Upper lobe of left lung (tissue), 6 donors: ENCODE measurements around the gene FXYD6. TPM values are rescaled to one million over a fixed set of nuclear protein-coding genes. Genes with fewer than 3 reads are reported as not detected.

Experiments used
- ATAC-seq, 2 donors: fragments of 200-7000 bp; cut with Tn5 transposase; one replicate each; pipeline ENCODE4 v1.9.1; 2022; ENCODE audit warnings: mild to moderate bottlenecking in 2 of 2, moderate library complexity in 2 of 2; ENCODE audit not compliant: low FRiP score in 2 of 2
- DNase-seq, 2 donors: peaks; one replicate each; pipeline ENCODE4 v3.0.0-alpha.2; 2019 to 2020
- H3K27ac ChIP-seq, 4 donors: fragments of 200-600 bp; sonication (generic); one replicate each; pipeline ENCODE4 v1.5.1; 2016 to 2019
- H3K27me3 ChIP-seq, 4 donors: fragments of 200-600 bp; sonication (generic); one replicate each; pipeline ENCODE4 v1.5.1; 2017 to 2019
- H3K36me3 ChIP-seq, 4 donors: fragments of 200-600 bp; sonication (generic); one replicate each; pipeline ENCODE4 v1.5.1; 2016 to 2019
- H3K4me1 ChIP-seq, 4 donors: fragments of 200-600 bp; sonication (generic); one replicate each; pipeline ENCODE4 v1.5.1; 2018 to 2019
- H3K4me3 ChIP-seq, 4 donors: fragments of 200-600 bp; sonication (generic); one replicate each; pipeline ENCODE4 v1.5.1; 2017 to 2019; ENCODE audit warnings: mild to moderate bottlenecking in 2 of 4, moderate library complexity in 1 of 4
- H3K9me3 ChIP-seq, 4 donors: fragments of 200-600 bp; sonication (generic); one replicate each; pipeline ENCODE4 v1.5.1; 2018 to 2019
- EP300 ChIP-seq, 4 donors: sonication (generic); formaldehyde crosslinking; IDR thresholded peaks; one replicate each; pipeline ENCODE4 v1.5.1; 2017; ENCODE audit warnings: antibody characterized with exemption in 4 of 4, control low read depth in 2 of 4
- POLR2A ChIP-seq, 4 donors: fragments of 450-650 bp; IDR thresholded peaks; one replicate each; pipeline ENCODE4 v1.5.1; 2016 to 2017; ENCODE audit warnings: antibody characterized with exemption in 4 of 4, mild to moderate bottlenecking in 2 of 4
- POLR2AphosphoS5 ChIP-seq, 2 donors: sonication (generic); formaldehyde crosslinking; IDR thresholded peaks; one replicate each; pipeline ENCODE4 v1.5.1; 2017; ENCODE audit warnings: antibody characterized with exemption in 2 of 2
- whole genome bisulfite sequencing, 2 donors: methylation state at CpG; one replicate each; pipeline ENCODE4 v1.1.5; 2017 to 2018; 5-methylcytosine and 5-hydroxymethylcytosine counted together
- total RNA-seq, 6 donors: library from RNA; depleted of rRNA in 4 of 6; stranded (reverse); fragments of >200 nt in 4 of 6; gene quantifications; one replicate each; pipeline versions ENCODE4 v1.1.0 to v1.2.1, GENCODE V29; 2016 to 2021
- TF ChIP-seq, protein P1 (sequence below), 6 experiments: fragments of 450-650 bp in 4 of 6; fragments of 200-600 bp in 2 of 6; sonication (generic) in 2 of 6; IDR thresholded peaks; one replicate each; pipeline ENCODE4 v1.5.1; 2016 to 2019; ENCODE audit warnings: antibody characterized with exemption in 6 of 6
- donor health status: DM: no; HTN: no; CAD: no; lungs with moderate emphysema.
- donor health status: DM: no; HTN: yes; CAD: no; lungs with severe emphysema.

FXYD6 gene
- total RNA-seq, 6 donors from 2014 or later: 16.2 to 61.4 (median 33.8) TPM

DNA sequence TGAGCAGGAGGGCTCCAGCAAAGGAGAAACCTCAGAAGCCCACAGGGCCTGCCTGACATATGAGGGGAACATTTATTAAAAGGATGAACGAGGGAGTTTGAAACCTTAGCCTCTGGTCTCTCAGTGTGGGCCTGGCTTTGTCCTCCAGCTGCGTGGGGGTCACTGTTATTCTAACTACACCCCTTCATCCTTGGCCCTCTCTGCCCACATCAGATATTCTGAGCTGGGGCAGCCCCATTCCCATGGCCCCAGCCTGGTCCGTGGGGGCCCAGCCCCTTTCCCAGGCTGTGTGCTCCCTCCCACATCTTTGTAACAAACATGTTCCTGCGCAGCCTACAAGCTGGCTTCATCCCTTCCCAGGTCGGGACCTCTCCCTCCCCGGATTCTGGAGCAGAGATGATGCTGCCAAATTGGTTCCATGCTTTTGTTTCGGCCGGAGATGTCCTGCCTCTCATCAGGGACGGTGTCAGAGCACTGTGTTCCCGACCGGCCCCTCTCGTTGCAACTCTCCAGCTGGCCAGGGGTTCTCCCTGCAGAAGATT is 4.0 kb downstream of the FXYD6 start:
- 53 to 65% methylated on average over 12 of the region's 12 CpGs for WGBS, 2 donors
- TF ChIP-seq POLR2AphosphoS5 (IDR thresholded peaks at IDR 0.05) (no peak), EP300 (IDR thresholded peaks at IDR 0.05) (no peak), POLR2A (IDR thresholded peaks at IDR 0.05) (no peak)
- TF ChIP-seq, protein P1, sequence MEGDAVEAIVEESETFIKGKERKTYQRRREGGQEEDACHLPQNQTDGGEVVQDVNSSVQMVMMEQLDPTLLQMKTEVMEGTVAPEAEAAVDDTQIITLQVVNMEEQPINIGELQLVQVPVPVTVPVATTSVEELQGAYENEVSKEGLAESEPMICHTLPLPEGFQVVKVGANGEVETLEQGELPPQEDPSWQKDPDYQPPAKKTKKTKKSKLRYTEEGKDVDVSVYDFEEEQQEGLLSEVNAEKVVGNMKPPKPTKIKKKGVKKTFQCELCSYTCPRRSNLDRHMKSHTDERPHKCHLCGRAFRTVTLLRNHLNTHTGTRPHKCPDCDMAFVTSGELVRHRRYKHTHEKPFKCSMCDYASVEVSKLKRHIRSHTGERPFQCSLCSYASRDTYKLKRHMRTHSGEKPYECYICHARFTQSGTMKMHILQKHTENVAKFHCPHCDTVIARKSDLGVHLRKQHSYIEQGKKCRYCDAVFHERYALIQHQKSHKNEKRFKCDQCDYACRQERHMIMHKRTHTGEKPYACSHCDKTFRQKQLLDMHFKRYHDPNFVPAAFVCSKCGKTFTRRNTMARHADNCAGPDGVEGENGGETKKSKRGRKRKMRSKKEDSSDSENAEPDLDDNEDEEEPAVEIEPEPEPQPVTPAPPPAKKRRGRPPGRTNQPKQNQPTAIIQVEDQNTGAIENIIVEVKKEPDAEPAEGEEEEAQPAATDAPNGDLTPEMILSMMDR (IDR thresholded peaks at IDR 0.05): no peak
- ATAC-seq: no peak
- Histone ChIP-seq H3K27ac (peak overlapping the region; percentile 10 to 77 (median 16)), H3K9me3 (no peaks in the 10 kb centered on the region), H3K36me3 (no peaks in the 10 kb centered on the region), H3K4me1 (peaks cover 42 to 66% (median 49%) of the 10 kb centered on the region in 4 donors), H3K27me3 (peaks cover 0 to 16% (median 4%) of the 10 kb centered on the region in 4 donors), H3K4me3 (no peak overlapping the region)
- no peak for DNase-seq

DNA sequence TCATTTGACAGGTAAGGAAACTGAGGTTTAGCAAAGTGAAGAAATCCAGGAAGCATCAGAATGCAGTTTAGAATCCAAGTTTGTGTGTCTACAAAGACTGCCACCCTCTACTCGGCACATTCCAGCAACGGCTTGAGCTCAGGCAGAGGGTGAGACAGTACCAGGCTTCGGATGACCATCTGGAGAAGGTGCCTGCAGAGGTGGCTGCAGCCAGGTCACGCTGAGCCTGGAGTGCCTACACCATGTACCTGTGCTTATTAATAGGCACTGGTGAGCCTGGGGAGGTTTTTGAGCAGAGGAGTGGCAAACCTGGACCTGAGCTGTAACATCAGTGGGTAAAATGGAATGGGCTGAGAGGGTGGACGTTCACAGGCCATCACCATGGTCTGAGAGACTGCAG is 4.7 kb downstream of the FXYD6 start:
- H3K27ac ChIP-seq: peak overlapping the region in 1 of 4 donors; percentile 17
- ATAC-seq: no peak
- WGBS, 2 donors: 88 to 89% methylated on average over 5 of the region's 5 CpGs

DNA sequence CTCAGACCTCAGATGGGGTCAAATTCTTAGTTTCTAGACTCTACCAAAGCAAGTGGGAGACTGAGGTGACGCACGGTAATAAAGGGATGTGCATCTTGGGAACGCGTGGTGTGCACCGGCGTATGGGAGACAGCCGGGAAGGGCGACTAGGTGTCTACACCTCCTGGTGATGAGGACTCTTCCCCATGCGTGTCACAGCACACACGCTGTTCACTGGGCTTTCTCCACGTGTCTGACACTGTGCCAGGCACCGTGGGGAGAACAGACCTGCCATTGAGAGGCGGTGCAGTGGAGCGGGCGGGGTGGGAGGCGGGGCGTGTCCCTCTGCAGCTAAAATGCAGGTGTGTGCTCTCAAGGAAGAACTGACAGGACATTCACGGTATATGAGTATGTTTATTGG is 5.3 kb downstream of the FXYD6 start:
- ATAC-seq (no peak), DNase-seq (no peak)
- H3K36me3 ChIP-seq: no peaks in the 10 kb centered on the region
- TF ChIP-seq EP300 (IDR thresholded peaks at IDR 0.05) (no peak), POLR2A (IDR thresholded peaks at IDR 0.05) (no peak), POLR2AphosphoS5 (IDR thresholded peaks at IDR 0.05) (no peak)
- TF ChIP-seq, protein P1 (IDR thresholded peaks at IDR 0.05): no peak
- H3K4me1 ChIP-seq: peaks cover 30 to 53% (median 40%) of the 10 kb centered on the region in 4 donors
- H3K9me3 ChIP-seq: no peaks in the 10 kb centered on the region
- peaks cover 0 to 7% (median 0%) of the 10 kb centered on the region in 4 donors for H3K27me3 ChIP-seq
- WGBS, 2 donors: 87% methylated on average over 17 to 18 of the region's 18 CpGs
- no peak overlapping the region for H3K27ac ChIP-seq
- H3K4me3 ChIP-seq: no peak overlapping the region

More for the DNA sequence above, 4.7 kb downstream of the FXYD6 start:
- TF ChIP-seq, protein P1 (IDR thresholded peaks at IDR 0.05): no peak
- TF ChIP-seq POLR2AphosphoS5 (IDR thresholded peaks at IDR 0.05) (no peak), POLR2A (IDR thresholded peaks at IDR 0.05) (no peak), EP300 (IDR thresholded peaks at IDR 0.05) (no peak)
- Histone ChIP-seq H3K36me3 (no peaks in the 10 kb centered on the region), H3K4me3 (no peak overlapping the region), H3K27me3 (peaks cover 0 to 13% (median under 1%) of the 10 kb centered on the region in 4 donors), H3K9me3 (no peaks in the 10 kb centered on the region), H3K4me1 (peaks cover 37 to 59% (median 46%) of the 10 kb centered on the region in 4 donors)
- DNase-seq: no peak

DNA sequence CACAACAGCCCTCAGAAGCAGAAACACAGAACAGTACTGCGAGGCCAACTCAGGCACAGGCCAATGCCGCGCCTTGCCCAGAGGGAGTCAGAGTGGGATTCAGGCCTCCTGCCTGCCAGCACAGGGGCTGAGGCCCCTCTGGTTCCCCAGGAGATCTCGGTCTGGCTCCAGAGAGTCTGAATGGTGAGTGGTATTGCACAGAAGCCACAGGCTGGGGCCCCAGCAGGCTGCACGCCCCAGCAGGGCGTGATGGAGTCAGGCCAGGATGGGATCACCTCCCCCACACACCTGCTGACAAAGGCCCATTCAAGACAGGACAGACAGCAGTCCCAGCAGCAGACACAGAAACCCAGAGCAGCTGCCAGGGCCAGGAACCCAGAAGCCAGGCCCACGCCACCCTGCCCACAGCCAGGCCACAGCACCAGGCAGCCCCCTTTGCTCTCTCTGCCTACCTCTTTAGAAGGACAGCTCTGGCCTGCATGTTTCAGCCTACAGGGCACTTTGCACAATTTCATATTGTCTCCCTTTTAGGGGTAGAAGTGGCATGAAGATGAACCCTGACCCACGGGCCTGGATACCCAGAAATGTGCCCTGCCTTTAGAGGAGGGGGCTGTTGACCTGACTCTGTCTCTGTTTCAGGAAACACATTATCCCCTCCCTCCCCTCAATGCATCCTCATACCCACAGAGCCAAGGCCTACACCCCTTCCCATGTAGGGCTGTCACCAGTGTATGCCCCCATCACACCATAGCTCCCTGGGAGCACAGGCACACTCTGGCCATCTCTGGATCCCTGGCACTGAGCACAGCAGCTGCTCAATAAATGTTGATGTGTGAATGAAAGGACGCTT is 6.1 kb downstream of the FXYD6 start:
- TF ChIP-seq POLR2A (IDR thresholded peaks at IDR 0.05) (no peak), POLR2AphosphoS5 (IDR thresholded peaks at IDR 0.05) (no peak), EP300 (IDR thresholded peaks at IDR 0.05) (no peak)
- TF ChIP-seq, protein P1 (IDR thresholded peaks at IDR 0.05): no peak
- peak in 1 of 2 donors; percentile 61 for DNase-seq
- H3K36me3 ChIP-seq: no peaks in the 10 kb centered on the region
- no peak overlapping the region for H3K4me3 ChIP-seq
- peaks cover 23 to 45% (median 31%) of the 10 kb centered on the region in 4 donors for H3K4me1 ChIP-seq
- peak overlapping the region in 3 of 4 donors; percentile 5 to 35 (median 35) for H3K27ac ChIP-seq
- WGBS, 2 donors: 84 to 96% methylated on average over 3 to 9 of the region's 9 CpGs
- ATAC-seq: peak in 1 of 2 donors; percentile 17
- H3K27me3 ChIP-seq: no peaks in the 10 kb centered on the region
- H3K9me3 ChIP-seq: no peaks in the 10 kb centered on the region
